Activated naive CD4-positive, alpha-beta T cell treated with Interleukin-2 at 50 U/mL for 16 hours (primary cell): ENCODE measurements around the gene COX4I1.
A peak's percentile ranks its signal among the peaks of the same experiment; 100 is the strongest.

Experiments used
- DNase-seq: peaks from one replicate; pipeline ENCODE4 v3.0.0-alpha.2; 2020

COX4I1 gene

DNA sequence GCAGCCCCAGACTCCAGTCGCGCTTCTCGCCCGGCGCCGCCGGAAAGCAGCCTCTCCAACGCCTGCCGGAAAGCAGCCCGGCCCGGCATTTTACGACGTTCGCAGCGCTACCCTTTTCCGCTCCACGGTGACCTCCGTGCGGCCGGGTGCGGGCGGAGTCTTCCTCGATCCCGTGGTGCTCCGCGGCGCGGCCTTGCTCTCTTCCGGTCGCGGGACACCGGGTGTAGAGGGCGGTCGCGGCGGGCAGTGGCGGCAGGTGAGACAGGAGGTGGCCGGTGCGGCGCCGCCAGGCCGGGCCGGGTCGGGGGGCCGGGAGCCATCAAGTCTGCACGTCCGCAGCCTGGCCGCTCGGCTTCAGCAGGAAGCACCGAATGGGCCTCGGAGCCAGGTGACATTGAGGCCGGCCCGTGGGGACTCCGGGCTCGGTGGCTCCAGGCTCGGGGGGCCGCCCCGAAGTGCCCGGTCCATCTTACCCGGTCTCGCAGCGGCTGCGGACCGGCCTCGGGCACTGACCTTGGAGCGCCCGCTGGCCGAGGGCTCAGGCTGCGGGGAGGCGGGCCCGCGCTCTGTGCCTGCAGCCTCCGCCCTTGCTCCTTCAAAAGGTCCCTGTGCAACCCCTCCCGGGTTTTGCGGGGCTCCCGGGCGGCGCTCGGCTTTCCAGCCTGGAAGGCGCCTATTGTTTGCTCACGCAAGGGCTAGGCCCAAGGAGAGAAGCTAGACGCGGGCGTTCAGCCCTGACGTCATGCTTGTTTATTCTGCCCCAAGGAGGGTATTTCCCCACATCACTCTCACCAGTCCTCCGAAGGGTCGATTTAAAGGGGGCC is at the start of gene COX4I1, which contains the start of gene EMC8:
Gene COX4I1, plus strand, starts transcription at position 199 of the 824 bp plus-strand sequence. CDS start 1,511 bp downstream, outside the sequence.
Gene EMC8, minus strand, starts transcription at position 48 of the 824 bp plus-strand sequence. CDS start 249 bp downstream, outside the sequence.
- peak; percentile 94 for DNase-seq

DNA sequence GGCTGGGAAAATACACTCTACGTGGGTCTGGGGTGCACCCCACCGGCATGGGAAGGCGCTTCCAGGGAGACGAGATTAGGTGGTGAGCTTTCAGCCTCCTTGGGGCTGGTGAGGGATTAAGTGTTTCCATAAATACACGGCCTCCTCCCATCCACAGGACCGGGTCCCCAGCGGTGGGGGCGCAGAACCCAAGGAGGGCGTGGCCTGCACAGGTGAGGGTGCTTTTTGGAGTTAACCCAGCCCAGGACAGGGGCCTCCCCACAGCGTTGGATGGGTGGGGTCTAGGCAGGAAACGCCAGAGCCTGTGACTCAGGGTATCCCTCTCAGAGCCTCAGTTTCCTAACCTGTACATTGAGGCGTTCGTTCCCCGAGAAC is 49.7 kb upstream of the COX4I1 start:
- no peak for DNase-seq

DNA sequence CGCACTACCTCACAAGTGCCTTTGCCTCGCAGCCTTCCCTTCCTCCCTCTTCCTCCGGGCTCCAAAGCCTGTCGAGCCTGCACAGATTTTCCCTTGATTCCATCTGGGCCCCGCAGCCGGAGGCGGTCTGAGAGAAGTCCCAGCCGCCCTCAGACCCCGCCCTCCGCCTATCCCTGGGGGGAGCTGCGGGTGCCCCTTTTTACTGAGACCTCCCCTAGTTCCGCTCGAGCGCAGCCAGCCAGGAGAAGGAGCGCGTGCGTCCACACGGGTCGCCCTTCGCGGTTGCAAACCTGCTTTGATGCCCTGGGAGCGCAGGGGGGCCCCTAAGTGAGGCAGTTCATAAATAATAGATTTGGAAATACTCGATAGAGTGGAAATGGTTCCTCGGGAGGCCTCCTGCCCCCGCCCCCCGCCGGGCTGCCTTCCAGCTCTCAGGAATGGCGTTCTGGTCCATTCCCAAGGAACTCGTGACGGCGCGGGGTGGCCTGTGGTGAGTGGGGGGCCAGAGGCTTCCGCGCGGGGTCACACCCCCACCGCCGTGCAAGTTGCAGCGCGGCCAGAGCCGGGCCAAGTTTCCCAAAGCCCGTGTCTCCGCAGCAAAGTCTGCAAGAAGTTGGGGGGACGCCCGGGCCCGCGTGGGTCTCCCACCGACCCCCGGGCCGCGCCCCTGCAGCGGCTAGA is 49.2 kb upstream of the COX4I1 start:
- DNase-seq: no peak

GRCh38 chr16:85750827-85751697 is 48.4 kb upstream of the COX4I1 start, which contains the start of gene C16orf74:
Gene C16orf74, minus strand, starts transcription at chr16:85751096. Its CDS starts 15,879 bp downstream, at chr16:85735217.
- DNase-seq: no peak

DNA sequence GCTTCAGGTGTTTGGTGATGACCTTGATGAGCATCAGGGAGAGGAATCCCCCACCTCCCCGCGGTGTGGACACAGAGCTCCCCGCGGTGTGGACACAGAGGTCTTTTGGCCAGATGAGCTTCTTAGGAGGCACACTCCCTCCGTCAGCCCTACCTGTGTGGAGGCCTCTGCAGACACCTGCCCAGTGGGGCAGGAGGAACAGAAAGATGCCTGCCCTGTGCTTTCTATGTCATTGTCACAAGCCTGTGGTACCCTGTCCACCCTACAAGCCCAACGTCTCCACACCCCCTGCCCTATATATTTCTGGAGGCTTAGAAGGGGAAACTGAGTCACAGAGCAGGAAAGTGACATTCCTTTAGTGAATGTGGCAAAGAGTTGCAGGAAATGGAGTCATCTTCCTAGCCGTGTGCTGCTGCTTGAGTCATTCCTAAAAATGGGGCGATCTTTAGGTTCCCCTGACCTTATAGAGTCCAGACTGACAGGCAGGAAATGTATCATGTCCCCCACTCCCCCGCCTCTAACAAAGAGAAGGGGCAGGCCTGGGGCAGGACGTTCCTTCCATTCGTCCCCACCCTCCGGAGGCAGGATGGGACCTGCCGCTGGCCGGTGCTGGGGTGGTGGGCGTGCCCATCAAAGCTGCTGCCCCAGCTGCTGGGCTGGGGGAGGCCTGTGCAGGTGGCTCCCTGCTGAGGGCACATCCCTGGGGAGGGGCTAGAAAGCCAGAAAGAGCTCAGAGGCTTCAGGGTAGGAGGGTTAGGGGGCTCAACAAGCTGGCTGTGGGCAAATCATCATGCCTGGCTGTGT is 47.6 kb upstream of the COX4I1 start:
- DNase-seq: no peak

- no peak for DNase-seq
Measured at GRCh38 chr16:85752511-85753420, 46.7 kb upstream of the COX4I1 start.

GRCh38 chr16:85753559-85753958 is 45.9 kb upstream of the COX4I1 start:
- DNase-seq: no peak

DNA sequence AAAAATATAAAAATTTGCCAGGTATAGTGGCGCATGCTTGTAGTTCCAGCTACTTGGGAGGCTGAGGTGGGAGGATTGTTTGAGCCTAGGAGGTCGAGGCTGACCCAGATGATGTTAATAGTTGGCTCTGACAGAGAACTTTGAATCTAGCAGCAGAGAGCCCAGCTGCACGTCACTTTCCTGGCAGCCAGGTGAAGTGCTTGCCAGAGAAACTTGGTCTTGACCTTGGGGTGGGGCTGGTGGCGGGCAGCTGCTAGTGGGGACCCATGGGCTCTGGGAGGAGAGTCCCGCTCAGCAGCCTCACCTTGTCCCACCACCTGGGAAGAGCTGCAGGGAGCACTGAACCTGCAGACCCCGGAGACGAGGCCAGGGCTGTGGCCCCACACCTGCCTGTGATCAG is 45.5 kb upstream of the COX4I1 start:
- no peak for DNase-seq

GRCh38 chr16:85754413-85754812 is 45.1 kb upstream of the COX4I1 start:
- no peak for DNase-seq

GRCh38 chr16:85755929-85756768 is 43.3 kb upstream of the COX4I1 start:
- no peak for DNase-seq

DNA sequence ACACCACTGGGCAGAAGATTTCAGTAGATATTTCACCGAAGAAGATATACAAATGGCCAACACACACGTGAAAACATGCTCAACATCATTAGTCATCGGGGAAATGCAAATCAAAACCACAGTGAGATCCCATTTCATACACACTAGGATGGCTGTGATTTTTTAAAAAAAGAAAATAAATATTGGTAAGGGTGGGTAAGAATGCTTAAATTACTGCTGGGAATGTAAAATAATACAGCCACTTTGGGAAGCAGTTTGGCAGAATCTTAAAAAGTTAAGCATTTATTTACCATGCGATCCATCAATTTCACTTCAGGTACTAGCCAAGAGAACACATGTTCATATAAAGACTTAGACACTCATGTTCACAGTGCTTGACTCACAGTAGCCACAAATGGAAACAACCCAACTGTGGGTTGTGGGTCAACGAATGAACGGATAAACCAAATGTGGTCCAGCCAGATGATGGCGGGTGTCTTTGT is 42.1 kb upstream of the COX4I1 start:
- no peak for DNase-seq

- DNase-seq: no peak
Measured at GRCh38 chr16:85759136-85759535, 40.4 kb upstream of the COX4I1 start.

GRCh38 chr16:85759631-85760419 is 39.7 kb upstream of the COX4I1 start:
- DNase-seq: peak; percentile 12

DNA sequence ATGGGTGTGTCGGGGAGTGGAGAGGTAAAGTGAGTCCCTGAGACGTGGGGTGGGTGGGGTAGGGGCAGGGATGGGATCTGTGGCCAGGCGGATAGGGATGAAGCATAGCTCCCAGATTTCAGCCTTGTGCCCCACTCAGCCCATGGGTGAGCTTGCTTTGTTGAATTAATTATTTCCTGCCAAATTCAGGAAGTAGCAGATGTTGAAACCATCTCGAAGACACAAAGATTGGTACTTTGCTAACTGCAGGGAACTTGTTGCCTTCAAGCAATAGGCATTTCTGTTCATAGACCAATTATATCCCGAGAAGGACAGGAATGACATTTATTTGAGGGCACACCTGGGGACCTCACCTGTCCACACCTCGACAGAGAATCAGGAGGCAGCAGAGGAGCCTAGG is 37.6 kb upstream of the COX4I1 start:
- DNase-seq: no peak

GRCh38 chr16:85762970-85763369 is 36.5 kb upstream of the COX4I1 start:
- DNase-seq: no peak

- no peak for DNase-seq
Measured at GRCh38 chr16:85763616-85764015, 35.9 kb upstream of the COX4I1 start.

- no peak for DNase-seq
Measured at GRCh38 chr16:85765211-85765610, 34.3 kb upstream of the COX4I1 start.

- no peak for DNase-seq
Measured at GRCh38 chr16:85765767-85766166, 33.7 kb upstream of the COX4I1 start.

DNA sequence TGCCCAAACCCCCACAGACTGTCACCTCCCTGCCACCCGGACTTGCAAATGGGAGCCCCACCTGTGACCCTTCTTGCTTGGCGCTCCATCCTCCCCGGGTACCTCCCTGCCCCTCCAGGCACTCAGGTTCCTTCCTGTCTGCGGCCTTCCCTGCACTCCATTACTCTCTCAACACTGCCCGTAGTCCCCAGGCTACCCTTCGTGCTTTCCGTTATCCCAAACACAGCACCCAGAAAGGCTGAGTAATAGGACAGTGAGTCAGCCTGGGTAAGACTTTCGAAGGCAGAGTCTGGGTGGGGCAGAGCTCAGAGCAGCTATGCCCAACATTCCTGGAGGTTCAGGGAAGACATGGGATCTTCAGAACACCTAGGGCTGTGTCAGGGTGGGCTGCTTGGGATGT is 32.0 kb upstream of the COX4I1 start:
- DNase-seq: no peak
